OCI-LY3 (cell line): ENCODE measurements around the gene MZT2B.
"Not testable (repeated sequence)": the region's sequence is repeated elsewhere in the genome, so short reads cannot be mapped to it uniquely, and the experiment has no call there.

ENCODE experiments used
- H2AFZ ChIP-seq: fragments of 200-600, 300-600 bp; shearing (Covaris generic); 2 replicates; pipeline ENCODE4 v1.6.0; 2014; ENCODE audit warnings: antibody characterized with exemption, low read depth, low read length
- H3K27ac ChIP-seq: fragments of 200-600, 300-600 bp; sonication (generic); 2 replicates; pipeline ENCODE4 v1.5.1; 2014; ENCODE audit warnings: mild to moderate bottlenecking, low read length, moderate library complexity, mixed read lengths
- H3K27me3 ChIP-seq: fragments of 200-600, 300-600 bp; sonication (generic); 2 replicates; pipeline ENCODE4 v1.6.1; 2014; ENCODE audit warnings: low read depth, low read length, mixed read lengths
- H3K36me3 ChIP-seq: fragments of 200-600, 300-600 bp; sonication (generic); replicated peaks from 2 replicates; pipeline ENCODE3; 2014; ENCODE audit warnings: low read depth, low read length, mixed read lengths
- H3K4me1 ChIP-seq: fragments of 300-600, 200-600 bp; sonication (generic); 2 replicates; pipeline ENCODE4 v1.6.1; 2014; ENCODE audit warnings: low read length, mixed read lengths
- H3K4me2 ChIP-seq: fragments of 200-600, 300-600 bp; sonication (generic); 2 replicates; pipeline ENCODE4 v1.6.1; 2014; ENCODE audit warnings: low read length, mixed read lengths
- H3K4me3 ChIP-seq: fragments of 300-600, 200-600 bp; sonication (generic); 2 replicates; pipeline ENCODE4 v1.5.1; 2014; ENCODE audit warnings: antibody characterized with exemption, mild to moderate bottlenecking, low read length, moderate library complexity
- H3K79me2 ChIP-seq: fragments of 300-600, 200-600 bp; shearing (Covaris generic); 2 replicates; pipeline ENCODE4 v1.6.1; 2014; ENCODE audit warnings: mild to moderate bottlenecking, low read length, mixed read lengths
- H3K9ac ChIP-seq: fragments of 300-600, 200-600 bp; shearing (Covaris generic); 2 replicates; pipeline ENCODE4 v1.6.0; 2014; ENCODE audit warnings: mild to moderate bottlenecking, low read length, moderate library complexity
- H3K9me3 ChIP-seq: fragments of 200-600, 300-600 bp; shearing (Covaris generic); 2 replicates; pipeline ENCODE4 v1.6.1; 2014; ENCODE audit warnings: low read length, mixed read lengths; ENCODE audit not compliant: insufficient read depth
- H4K20me1 ChIP-seq: fragments of 200-600, 300-600 bp; sonication (generic); 2 replicates; pipeline ENCODE4 v1.6.1; 2016; ENCODE audit warnings: low read length, mixed read lengths; ENCODE audit not compliant: insufficient read depth
- CTCF ChIP-seq: fragments of 200-600, 300-600 bp; sonication (generic); IDR thresholded peaks from 2 replicates; pipeline ENCODE4 v1.5.1; 2014; ENCODE audit warnings: antibody characterized with exemption, low read length, low read depth
- EZH2phosphoT487 ChIP-seq: fragments of 200-600 bp; shearing (Covaris generic); IDR thresholded peaks from 2 replicates; pipeline ENCODE4 v1.6.1; 2018; ENCODE audit warnings: antibody characterized with exemption, mixed run types, low read depth

MZT2B gene

GRCh38 chr2:130185896-130186295, 3.8 kb downstream of the MZT2B start:
- no peaks in the 10 kb centered on the region for H3K27me3 ChIP-seq
- H3K9ac ChIP-seq = no peak overlapping the region
- H3K4me3 ChIP-seq = no peak overlapping the region
- no peak overlapping the region for H3K27ac ChIP-seq
- H3K36me3 ChIP-seq = no peaks in the 10 kb centered on the region
- no peak overlapping the region for H2AFZ ChIP-seq
- H4K20me1 ChIP-seq = no peaks in the 10 kb centered on the region
- H3K4me2 ChIP-seq = no peak overlapping the region
- H3K79me2 ChIP-seq = peaks cover 39% of the 10 kb centered on the region
- H3K4me1 ChIP-seq = peaks cover 4% of the 10 kb centered on the region; the same call in 1 of the 2 replicates
- H3K9me3 ChIP-seq = no peaks in the 10 kb centered on the region
- TF ChIP-seq EZH2phosphoT487 (no peak), CTCF (no peak)

GRCh38 chr2:130186391-130186790, 4.3 kb downstream of the MZT2B start:
- Histone ChIP-seq H3K4me3 (no peak overlapping the region), H3K79me2 (peaks cover 34% of the 10 kb centered on the region), H3K27me3 (no peaks in the 10 kb centered on the region), H2AFZ (no peak overlapping the region), H3K27ac (no peak overlapping the region), H3K4me2 (no peak overlapping the region), H3K36me3 (no peaks in the 10 kb centered on the region), H3K9ac (no peak overlapping the region), H3K9me3 (no peaks in the 10 kb centered on the region), H3K4me1 (peaks cover 4% of the 10 kb centered on the region; the same call in 1 of the 2 replicates), H4K20me1 (no peaks in the 10 kb centered on the region)
- TF ChIP-seq EZH2phosphoT487 = no peak
- no peak for TF ChIP-seq CTCF

DNA sequence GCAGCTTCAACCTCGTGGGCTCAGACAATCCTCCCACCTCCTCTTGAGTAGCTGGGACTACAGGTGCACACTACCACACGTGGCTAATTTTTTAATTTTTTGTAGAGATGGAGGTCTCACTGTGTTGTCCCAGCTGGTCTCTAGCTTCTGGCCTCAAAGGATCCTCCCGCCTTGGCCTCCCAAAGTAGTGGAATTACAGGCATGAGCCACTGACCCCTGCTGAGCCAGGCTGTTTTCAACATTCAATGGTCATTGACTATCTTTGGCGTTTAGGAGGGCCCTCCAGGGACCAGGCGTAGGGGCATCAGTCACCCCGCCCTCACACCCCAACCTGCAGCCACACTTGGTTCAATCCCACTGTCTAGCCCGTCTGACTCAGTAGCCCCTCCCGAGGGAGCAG, 5.2 kb downstream of the MZT2B start:
- Histone ChIP-seq H3K4me1 (peaks cover 4% of the 10 kb centered on the region; the same call in 1 of the 2 replicates), H3K4me2 (no peak overlapping the region), H3K4me3 (no peak overlapping the region), H3K79me2 (peaks cover 31% of the 10 kb centered on the region), H3K9ac (no peak overlapping the region), H3K36me3 (no peaks in the 10 kb centered on the region), H3K27ac (no peak overlapping the region), H2AFZ (no peak overlapping the region), H4K20me1 (no peaks in the 10 kb centered on the region), H3K9me3 (no peaks in the 10 kb centered on the region), H3K27me3 (no peaks in the 10 kb centered on the region)
- no peak for TF ChIP-seq EZH2phosphoT487

DNA sequence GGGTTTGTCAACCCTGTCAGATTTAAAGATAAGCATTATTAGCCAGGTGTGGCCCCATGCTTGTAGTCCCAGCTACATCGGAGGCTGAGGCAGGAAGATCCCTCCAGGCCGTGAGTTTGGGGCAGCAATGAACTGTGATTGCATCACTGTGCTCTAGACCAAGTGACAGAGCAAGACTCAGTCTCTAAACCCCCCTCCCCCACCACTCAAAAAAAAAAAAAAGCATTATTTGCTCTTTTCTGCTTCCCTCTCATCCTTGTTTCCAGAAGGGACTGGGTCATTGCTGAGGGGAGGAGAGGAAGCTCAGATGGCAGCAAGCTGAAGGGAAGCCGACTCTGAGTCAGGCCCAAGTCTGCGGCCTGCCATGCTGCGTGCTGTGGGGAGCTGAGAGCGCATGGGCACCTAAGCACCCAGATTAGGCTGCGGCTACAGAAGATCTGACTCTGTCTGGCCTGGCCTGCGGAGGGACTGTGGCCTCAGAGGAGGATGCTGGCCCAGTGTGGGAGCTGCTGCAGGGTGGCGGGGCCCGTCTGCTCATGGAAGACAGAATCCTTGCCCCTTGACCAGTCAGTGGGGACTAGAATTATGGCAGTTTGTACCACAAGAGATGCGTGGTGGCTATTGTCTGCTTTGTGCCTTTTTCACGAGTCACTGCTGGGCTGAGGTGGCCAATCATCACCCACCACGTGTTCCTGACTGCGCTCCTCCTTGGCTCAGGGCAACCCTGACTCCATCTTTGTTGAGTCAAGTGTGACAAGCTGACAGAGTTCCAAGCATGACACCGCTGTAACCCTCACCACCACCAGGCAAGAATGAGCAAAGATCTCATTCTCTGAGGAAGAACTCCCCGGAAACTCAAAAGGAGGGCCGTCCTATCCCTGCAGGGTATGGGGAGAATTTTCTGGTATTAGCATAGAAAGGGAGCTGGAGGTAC, 6.1 kb downstream of the MZT2B start:
- not testable (repeated sequence) for H3K27ac ChIP-seq, H3K9ac ChIP-seq, H3K4me2 ChIP-seq

DNA sequence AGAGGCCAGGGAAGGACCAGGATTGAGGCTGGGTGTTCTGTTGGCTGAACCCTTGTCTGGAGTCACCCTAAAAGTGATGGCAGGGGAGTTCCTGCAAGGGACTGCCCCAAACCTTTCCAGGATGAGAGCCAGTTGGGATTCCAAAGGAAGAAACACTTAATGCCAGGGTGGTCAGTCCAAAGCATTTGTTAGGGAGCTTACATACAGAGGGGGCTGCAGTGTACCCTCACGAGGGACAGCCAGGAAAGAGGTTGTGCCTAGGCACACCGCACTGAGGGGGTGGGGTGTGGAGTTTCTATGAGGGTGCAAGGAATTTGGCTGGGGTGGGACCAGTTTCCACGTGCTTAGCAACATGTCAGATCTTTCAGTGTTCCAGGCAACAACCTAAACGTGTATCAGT, 6.9 kb downstream of the MZT2B start:
- H3K9me3 ChIP-seq, H3K36me3 ChIP-seq, H3K4me3 ChIP-seq, H3K4me1 ChIP-seq, H3K4me2 ChIP-seq, H3K27ac ChIP-seq, H3K27me3 ChIP-seq, H4K20me1 ChIP-seq, H2AFZ ChIP-seq, H3K9ac ChIP-seq: not testable (repeated sequence)
- H3K79me2 ChIP-seq = peaks cover 15% of the 10 kb centered on the region

More for the DNA sequence above, 6.1 kb downstream of the MZT2B start:
- not testable (repeated sequence) for H3K36me3 ChIP-seq, H3K27me3 ChIP-seq, H3K9me3 ChIP-seq, H3K4me3 ChIP-seq, H3K4me1 ChIP-seq, H4K20me1 ChIP-seq, H2AFZ ChIP-seq
- H3K79me2 ChIP-seq = peaks cover 23% of the 10 kb centered on the region
